Neural progenitor cell (in vitro differentiated cells): Measurements from ENCODE around the gene STN1.

Experiments used
- EZH2 ChIP-seq: fragments of 200-600 bp; sonication (generic); IDR thresholded peaks from 2 replicates; pipeline ENCODE4 v1.6.1; 2017; ENCODE audit warnings: antibody characterized with exemption, mild to moderate bottlenecking, moderate library complexity
- TF ChIP-seq, protein P1 (sequence below): fragments of 200-600 bp; sonication (generic); IDR thresholded peaks from 2 replicates; pipeline ENCODE4 v1.5.1; 2017; ENCODE audit warnings: antibody characterized with exemption, mild to moderate bottlenecking

DNA sequence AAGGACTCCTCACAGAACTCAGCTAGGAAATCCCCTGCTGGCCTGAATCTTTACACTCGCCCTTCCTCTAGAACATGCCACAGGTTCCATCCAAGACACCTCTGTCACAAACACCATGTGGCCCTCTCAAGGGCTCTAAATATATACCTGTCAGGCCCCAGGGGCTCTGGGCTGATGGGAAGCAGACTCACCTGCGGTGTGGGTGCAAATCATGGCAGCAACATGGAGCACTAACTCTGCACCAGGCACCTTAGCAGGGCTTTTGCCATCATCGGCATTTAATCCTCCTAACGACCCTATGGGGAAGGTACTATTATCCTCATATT is 80.0 kb downstream of the STN1 start:
- TF ChIP-seq, protein P1, sequence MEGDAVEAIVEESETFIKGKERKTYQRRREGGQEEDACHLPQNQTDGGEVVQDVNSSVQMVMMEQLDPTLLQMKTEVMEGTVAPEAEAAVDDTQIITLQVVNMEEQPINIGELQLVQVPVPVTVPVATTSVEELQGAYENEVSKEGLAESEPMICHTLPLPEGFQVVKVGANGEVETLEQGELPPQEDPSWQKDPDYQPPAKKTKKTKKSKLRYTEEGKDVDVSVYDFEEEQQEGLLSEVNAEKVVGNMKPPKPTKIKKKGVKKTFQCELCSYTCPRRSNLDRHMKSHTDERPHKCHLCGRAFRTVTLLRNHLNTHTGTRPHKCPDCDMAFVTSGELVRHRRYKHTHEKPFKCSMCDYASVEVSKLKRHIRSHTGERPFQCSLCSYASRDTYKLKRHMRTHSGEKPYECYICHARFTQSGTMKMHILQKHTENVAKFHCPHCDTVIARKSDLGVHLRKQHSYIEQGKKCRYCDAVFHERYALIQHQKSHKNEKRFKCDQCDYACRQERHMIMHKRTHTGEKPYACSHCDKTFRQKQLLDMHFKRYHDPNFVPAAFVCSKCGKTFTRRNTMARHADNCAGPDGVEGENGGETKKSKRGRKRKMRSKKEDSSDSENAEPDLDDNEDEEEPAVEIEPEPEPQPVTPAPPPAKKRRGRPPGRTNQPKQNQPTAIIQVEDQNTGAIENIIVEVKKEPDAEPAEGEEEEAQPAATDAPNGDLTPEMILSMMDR: no peak
- TF ChIP-seq EZH2: no peak
